ENCODE results near the gene EIF3F. TPM values are rescaled to one million over a fixed set of nuclear protein-coding genes. Genes with fewer than 3 reads are reported as not detected.
"Not testable (repeated sequence)": the region's sequence is repeated elsewhere in the genome, so short reads cannot be mapped to it uniquely, and the experiment has no call there.

Gene EIF3F
- total RNA-seq, 1 experiment from 2014 or later = 191 TPM

- Histone ChIP-seq H3K4me2 (no peak overlapping the region), H3K27me3 (ENCODE audit: insufficient read depth, low read depth) (no peaks in the 10 kb centered on the region), H2AFZ (no peak overlapping the region), H3K36me3 (ENCODE audit: low read depth) (no peaks in the 10 kb centered on the region), H3K27ac (no peak overlapping the region), H4K20me1 (ENCODE audit: insufficient read depth) (no peaks in the 10 kb centered on the region), H3K79me2 (ENCODE audit: low read depth) (peaks cover 5% of the 10 kb centered on the region), H3K4me3 (no peak overlapping the region), H3K9me2 (ENCODE audit: insufficient read depth) (no peaks in the 10 kb centered on the region), H3F3A (ENCODE audit: insufficient read depth, low read depth) (peaks cover 5% of the 10 kb centered on the region), H3K9me3 (ENCODE audit: insufficient read depth, low read depth) (no peaks in the 10 kb centered on the region), H3K4me1 (replicated peaks; ENCODE audit: insufficient read depth) (peaks cover 20% of the 10 kb centered on the region)
- intact Hi-C loops (cut with micrococcal nuclease; ENCODE audit: unreplicated experiment) = no loop called here
- ChIA-PET POLR2A (ENCODE audit: unreplicated experiment) (no interaction called here), CTCF (no interaction called here)
- no peak for TF ChIP-seq CTCF (conservative IDR thresholded peaks at IDR 0.05)
- no peak for TF ChIP-seq EZH2 (IDR thresholded peaks at IDR 0.05; ENCODE audit: low read depth)
- no TSS peak for BruUV-seq (replicated peaks)
- DNase-seq = no peak
Observed at GRCh38 chr11:7982582-7983119, 4.5 kb upstream of the EIF3F start.

GRCh38 chr11:7983832-7984590, 3.1 kb upstream of the EIF3F start:
- Histone ChIP-seq H4K20me1 (ENCODE audit: insufficient read depth) (no peaks in the 10 kb centered on the region), H3K27ac (no peak overlapping the region), H3K4me2 (no peak overlapping the region), H3F3A (ENCODE audit: insufficient read depth, low read depth) (no peaks in the 10 kb centered on the region), H3K9me2 (ENCODE audit: insufficient read depth) (no peaks in the 10 kb centered on the region), H3K4me1 (replicated peaks; ENCODE audit: insufficient read depth) (peaks cover 20% of the 10 kb centered on the region), H2AFZ (no peak overlapping the region), H3K36me3 (ENCODE audit: low read depth) (0 out of 2 replicates have a peak, but pooled peaks cover under 1% of the 10 kb centered on the region), H3K79me2 (ENCODE audit: low read depth) (peaks cover 18% of the 10 kb centered on the region), H3K9me3 (ENCODE audit: insufficient read depth, low read depth) (no peaks in the 10 kb centered on the region), H3K27me3 (ENCODE audit: insufficient read depth, low read depth) (no peaks in the 10 kb centered on the region), H3K4me3 (no peak overlapping the region)
- no TSS peak for BruUV-seq (replicated peaks)
- CTCF ChIA-PET = no interaction called here
- no peak for TF ChIP-seq CTCF (conservative IDR thresholded peaks at IDR 0.05)
- TF ChIP-seq EZH2 (IDR thresholded peaks at IDR 0.05; ENCODE audit: low read depth) = no peak
- DNase-seq = no peak
- intact Hi-C loops (cut with micrococcal nuclease; ENCODE audit: unreplicated experiment) = no loop called here
- POLR2A ChIA-PET (ENCODE audit: unreplicated experiment) = no interaction called here

DNA sequence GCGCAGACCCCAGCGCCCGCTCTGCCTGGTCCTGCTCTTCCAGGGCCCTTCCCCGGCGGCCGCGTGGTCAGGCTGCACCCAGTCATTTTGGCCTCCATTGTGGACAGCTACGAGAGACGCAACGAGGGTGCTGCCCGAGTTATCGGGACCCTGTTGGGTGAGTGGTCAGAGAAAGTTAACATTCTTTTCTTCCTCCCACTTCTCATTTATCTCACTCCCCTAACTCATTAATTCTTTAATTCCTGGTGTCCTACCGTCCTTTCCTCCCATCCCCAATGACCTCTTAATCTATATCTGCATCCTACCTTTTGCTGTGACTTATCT, 385 bp downstream of the EIF3F start:
- ChIA-PET CTCF (interaction anchor here (0.5 to 1.4 kb wide), 5 partner anchors 10 to 95 kb away, joined by 4 to 25 read pairs (median 9); no protein-coding TSS in a partner anchor), POLR2A (ENCODE audit: unreplicated experiment) (interaction anchor here (0.6 to 1.4 kb wide), 7 partner anchors 77 to 707 kb away, joined by 3 to 12 read pairs (median 5); no protein-coding TSS in a partner anchor)
- BruUV-seq (replicated peaks); H3K9me2 ChIP-seq (ENCODE audit: insufficient read depth); H3K9me3 ChIP-seq (ENCODE audit: insufficient read depth, low read depth); H3K27ac ChIP-seq; H4K20me1 ChIP-seq (ENCODE audit: insufficient read depth); DNase-seq; H3F3A ChIP-seq (ENCODE audit: insufficient read depth, low read depth); H3K27me3 ChIP-seq (ENCODE audit: insufficient read depth, low read depth): not testable (repeated sequence)
- H3K4me2 ChIP-seq = peak overlapping the region; percentile 98
- peak overlapping the region; percentile 91 for H3K4me3 ChIP-seq
- intact Hi-C loops (cut with micrococcal nuclease; ENCODE audit: unreplicated experiment) = loop anchor here (1.0 kb wide), 2 partner anchors 81 to 95 kb away; no protein-coding TSS in a partner anchor
- peaks cover 11% of the 10 kb centered on the region; the same call in 1 of the 2 replicates for H3K36me3 ChIP-seq (ENCODE audit: low read depth)
- H2AFZ ChIP-seq = peak overlapping the region; percentile 66
- peaks cover 30% of the 10 kb centered on the region for H3K79me2 ChIP-seq (ENCODE audit: low read depth)
- peaks cover 23% of the 10 kb centered on the region for H3K4me1 ChIP-seq (replicated peaks; ENCODE audit: insufficient read depth)

Measured in PC-9 (cell line).